ENCODE results near the gene GTF2F1.

DNA sequence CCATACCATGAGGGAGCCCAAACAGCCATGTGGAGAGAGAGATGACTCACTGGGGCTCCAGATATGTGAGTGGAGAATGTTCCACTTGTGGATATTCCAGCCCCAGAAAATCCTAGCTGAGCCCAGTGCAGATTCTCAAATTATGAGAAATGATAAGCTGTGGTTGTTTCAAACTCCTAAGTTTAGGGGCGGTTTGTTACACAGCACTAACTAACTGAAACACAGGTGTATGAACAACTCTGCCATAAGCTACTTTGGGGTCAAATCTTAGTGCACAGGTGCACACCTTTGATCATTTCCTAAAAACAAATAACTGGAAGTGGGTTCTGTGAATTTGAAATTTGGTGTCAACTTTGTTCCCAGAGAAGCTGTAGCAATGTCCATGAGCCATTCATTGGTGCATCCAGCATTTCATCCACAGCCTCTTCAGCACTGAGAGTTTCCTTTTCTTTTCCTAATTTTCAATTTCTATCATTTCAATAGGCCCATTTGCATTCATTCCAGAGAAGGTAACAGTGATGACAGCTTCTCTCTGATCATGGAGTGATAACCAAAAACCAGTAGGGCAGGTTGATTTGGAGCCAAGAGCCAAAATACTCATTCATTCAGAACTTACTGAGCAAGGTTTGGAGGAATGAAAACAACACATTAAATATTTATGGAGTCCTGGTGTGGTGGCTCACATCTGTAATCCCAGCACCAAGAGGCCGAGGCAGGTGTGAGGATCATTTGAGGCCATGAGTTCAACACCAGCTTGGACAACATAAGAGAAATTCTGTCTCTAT lies 40.4 kb downstream of the GTF2F1 start:
- TF ChIP-seq, protein P1, sequence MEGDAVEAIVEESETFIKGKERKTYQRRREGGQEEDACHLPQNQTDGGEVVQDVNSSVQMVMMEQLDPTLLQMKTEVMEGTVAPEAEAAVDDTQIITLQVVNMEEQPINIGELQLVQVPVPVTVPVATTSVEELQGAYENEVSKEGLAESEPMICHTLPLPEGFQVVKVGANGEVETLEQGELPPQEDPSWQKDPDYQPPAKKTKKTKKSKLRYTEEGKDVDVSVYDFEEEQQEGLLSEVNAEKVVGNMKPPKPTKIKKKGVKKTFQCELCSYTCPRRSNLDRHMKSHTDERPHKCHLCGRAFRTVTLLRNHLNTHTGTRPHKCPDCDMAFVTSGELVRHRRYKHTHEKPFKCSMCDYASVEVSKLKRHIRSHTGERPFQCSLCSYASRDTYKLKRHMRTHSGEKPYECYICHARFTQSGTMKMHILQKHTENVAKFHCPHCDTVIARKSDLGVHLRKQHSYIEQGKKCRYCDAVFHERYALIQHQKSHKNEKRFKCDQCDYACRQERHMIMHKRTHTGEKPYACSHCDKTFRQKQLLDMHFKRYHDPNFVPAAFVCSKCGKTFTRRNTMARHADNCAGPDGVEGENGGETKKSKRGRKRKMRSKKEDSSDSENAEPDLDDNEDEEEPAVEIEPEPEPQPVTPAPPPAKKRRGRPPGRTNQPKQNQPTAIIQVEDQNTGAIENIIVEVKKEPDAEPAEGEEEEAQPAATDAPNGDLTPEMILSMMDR (IDR thresholded peaks at IDR 0.05), result no peak
- no peak for TF ChIP-seq EZH2 (IDR thresholded peaks at IDR 0.05; ENCODE audit: borderline replicate concordance, insufficient read depth, low read depth, low read length, poor library complexity, severe bottlenecking)
